ENCODE results near the gene DENND2A. TPM values are rescaled to one million over a fixed set of nuclear protein-coding genes. Genes with fewer than 3 reads are reported as not detected.
"Not testable (repeated sequence)": the region's sequence is repeated elsewhere in the genome, so short reads cannot be mapped to it uniquely, and the experiment has no call there.

DENND2A gene
- total RNA-seq, result 14.4 TPM
- long read RNA-seq, transcript DENND2A-209 (20 exons, 3,562 nt), result minor isoform, 6 of 36 reads
- long read RNA-seq, transcript DENND2A-201 (19 exons, 3,735 nt), result major isoform, 9 of 36 reads
- long read RNA-seq, partial matches to known transcripts, result 9 of 36 reads
- long read RNA-seq, other reads (novel, unspliced or antisense), result 9 of 36 reads

- DNase-seq (peak; percentile 90), ATAC-seq (peak; percentile 64)
- intact Hi-C loops (cut with micrococcal nuclease), result no loop called here
Measured at GRCh38 chr7:140640727-140641523, at the start of gene DENND2A. Gene DENND2A (minus strand): TSS chr7:140640813. CDS start chr7:140602397, 38,416 bp downstream.

GRCh38 chr7:140689199-140690152 is 48.9 kb upstream of the DENND2A start:
- DNase-seq, result no peak

DNA sequence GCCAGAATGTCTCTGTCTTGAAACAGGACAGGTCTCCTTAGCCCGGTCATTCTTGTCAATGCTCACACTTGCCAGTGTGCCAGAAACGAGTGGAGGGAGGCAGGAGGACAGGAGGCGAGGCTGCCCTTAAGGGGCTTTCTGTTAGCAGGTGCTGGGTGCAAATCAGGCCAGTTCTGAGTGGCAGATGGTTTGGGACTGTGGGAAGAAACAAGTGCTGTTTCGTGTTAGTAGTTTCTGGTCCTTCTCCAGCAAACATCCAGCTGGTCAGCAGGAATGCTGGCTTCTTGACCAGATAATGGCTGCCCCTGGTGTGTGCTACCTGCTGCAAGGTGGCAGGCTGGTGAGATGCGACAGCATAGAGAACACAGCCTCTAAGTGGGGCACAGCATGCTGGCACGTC is 47.7 kb upstream of the DENND2A start:
- no peak for DNase-seq
- no peak for ATAC-seq
- intact Hi-C loops (cut with micrococcal nuclease), result no loop called here

More at GRCh38 chr7:140689199-140690152, 48.9 kb upstream of the DENND2A start:
- ATAC-seq, result no peak
- intact Hi-C loops (cut with micrococcal nuclease), result no loop called here

- ATAC-seq, result no peak
- intact Hi-C loops (cut with micrococcal nuclease), result no loop called here
- DNase-seq, result no peak
Measured at GRCh38 chr7:140686921-140687320, 46.3 kb upstream of the DENND2A start.

GRCh38 chr7:140685407-140686087 is 44.9 kb upstream of the DENND2A start:
- intact Hi-C loops (cut with micrococcal nuclease), result no loop called here
- DNase-seq (no peak), ATAC-seq (no peak)

DNA sequence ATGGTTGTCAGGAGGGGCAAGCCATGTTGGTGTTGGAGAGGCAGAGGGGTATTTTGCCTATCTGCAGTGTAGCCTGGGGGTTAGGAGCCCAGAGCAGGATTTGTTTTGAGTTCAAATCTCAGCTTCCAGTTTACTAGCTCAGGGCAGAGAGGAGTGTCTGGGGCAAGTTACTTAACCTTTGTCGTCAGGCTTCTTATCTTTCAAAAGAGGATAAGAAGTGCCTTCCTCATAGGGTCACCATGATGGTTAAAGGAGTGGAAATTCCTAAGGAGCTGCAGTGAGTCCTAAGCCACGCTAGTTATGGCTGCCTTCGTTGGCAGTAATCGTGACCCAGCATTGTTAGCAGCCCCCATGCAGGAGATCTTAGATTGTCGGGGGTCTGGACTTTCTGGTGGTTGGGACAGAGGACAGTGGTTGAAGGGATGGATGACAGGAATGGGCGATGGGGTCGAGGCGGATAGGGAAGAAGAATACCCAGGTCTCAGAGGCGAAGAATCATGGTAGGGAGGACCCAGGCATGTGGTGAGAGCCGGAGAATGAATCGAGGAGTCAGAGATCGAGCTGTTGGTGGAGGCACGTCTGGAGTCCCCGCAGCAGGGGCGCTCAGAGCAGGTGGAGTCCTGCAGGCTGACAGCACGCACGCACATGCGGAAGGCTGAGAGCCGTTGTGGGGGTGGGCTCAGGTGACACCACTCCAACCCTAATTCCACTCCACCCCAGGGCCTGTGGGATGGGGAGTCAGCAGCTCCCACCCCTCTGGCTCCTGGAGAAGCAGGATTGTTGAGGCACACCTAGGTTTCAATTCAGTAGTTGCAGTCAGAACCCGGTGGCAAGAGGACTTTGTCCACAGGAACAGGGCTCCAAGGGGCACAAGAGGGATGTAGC is 43.7 kb upstream of the DENND2A start:
- ATAC-seq, result no peak
- DNase-seq, result no peak
- intact Hi-C loops (cut with micrococcal nuclease), result no loop called here

GRCh38 chr7:140683657-140684056 is 43.0 kb upstream of the DENND2A start:
- intact Hi-C loops (cut with micrococcal nuclease), result no loop called here
- DNase-seq (no peak), ATAC-seq (no peak)

DNA sequence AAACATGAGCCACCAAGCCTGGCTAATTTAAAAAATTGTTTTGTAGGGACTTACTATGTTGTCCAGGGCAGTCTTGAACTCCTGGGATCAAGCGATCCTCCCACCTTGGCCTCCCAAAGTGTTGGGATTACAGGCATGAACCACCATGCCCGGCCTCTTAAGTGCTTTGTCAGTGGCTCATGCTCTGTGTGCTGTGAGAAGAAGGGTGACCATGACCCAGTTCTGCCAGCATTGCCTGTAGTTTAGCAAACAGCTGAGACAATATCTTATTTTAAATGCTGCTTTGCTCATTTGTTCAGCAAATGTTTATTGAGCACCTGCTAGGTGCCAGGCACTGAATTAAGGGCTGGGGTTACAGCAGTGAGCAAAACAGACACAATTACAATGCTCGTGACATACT is 41.2 kb upstream of the DENND2A start:
- DNase-seq (no peak), ATAC-seq (no peak)
- intact Hi-C loops (cut with micrococcal nuclease), result no loop called here

DNA sequence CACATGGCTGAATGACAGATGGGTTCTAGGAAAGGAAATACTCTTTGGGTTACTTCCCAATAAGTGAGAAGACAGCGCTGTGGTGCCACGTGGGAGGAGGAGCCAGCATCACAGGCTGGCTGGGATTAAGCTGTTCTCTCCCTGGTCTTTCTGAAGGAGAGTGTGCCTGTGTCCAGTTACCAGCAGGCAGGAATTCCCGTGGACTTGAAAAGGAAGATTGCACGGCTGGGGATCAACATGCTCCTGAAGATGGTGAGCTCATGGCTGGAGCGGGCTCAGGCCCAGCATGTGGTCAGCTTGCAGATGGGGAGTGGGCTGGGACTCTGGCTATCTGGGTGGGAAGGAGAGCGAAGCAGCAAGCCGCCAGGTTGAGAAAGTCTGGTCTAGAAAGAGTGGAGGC is 40.3 kb upstream of the DENND2A start:
- intact Hi-C loops (cut with micrococcal nuclease), result no loop called here
- no peak for ATAC-seq

GRCh38 chr7:140679186-140679585 is 38.6 kb upstream of the DENND2A start:
- ATAC-seq (no peak), DNase-seq (no peak)
- intact Hi-C loops (cut with micrococcal nuclease), result no loop called here

More for the DNA sequence above, 40.3 kb upstream of the DENND2A start:
- DNase-seq, result no peak

DNA sequence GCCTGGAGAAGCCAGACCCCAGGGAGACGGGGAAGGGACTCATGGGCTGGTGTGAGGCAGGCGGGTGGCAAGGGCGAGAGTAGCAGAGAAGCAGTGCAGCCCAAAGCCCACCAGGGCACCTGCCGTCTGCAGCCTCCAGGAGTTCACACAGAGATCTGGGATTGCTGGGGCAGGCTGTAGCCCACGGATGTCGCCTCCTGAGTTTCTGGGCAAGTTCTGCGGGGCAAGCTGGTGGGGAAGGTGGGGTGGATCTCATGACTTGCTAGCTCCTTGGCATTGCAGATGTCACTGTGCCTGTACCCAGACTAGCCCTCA is 38.2 kb upstream of the DENND2A start:
- intact Hi-C loops (cut with micrococcal nuclease), result no loop called here
- DNase-seq, result no peak
- ATAC-seq, result no peak

GRCh38 chr7:140678081-140678815 is 37.6 kb upstream of the DENND2A start:
- DNase-seq (no peak), ATAC-seq (no peak)
- intact Hi-C loops (cut with micrococcal nuclease), result no loop called here

DNA sequence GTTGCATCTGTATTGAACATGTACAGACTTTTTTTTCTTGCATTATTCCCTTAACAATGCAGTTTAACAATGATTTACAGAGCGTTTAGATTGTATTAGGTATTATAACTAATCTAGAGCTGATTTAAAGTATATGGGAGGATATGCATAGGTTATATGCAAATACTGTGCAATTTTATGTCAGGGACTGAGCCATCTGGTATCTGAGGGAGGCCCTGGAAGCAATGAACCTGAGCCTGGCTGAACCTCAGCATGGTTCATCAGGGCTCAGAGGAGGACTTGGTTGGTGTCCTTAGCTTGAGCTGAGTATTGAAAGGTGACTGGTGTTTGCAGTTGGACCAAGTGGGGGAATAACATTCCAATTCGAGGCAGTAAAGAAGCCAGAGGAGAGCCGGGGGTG is 36.9 kb upstream of the DENND2A start:
- intact Hi-C loops (cut with micrococcal nuclease), result no loop called here
- ATAC-seq, result no peak
- DNase-seq, result no peak

GRCh38 chr7:140676956-140677355 is 36.3 kb upstream of the DENND2A start:
- ATAC-seq; intact Hi-C loops (cut with micrococcal nuclease); DNase-seq: not testable (repeated sequence)

DNA sequence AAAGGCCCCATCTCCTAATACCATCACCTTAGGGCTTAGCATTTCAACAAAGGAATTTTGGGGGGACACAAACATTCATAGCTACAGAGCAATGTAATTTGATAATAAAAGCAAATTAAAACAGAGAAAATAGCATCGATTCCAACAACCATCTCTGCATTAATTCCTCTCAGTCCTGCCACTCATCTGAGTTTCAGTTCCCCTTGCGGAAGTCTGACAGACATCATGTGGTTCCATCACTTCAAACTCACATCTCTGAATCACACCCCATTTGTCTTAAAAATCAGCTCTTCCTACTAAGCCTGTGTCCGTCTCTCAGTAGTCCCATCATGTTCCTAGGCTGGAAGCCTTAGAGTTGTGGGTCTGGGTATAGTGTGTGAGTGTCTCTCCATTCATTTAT is 35.7 kb upstream of the DENND2A start:
- DNase-seq (no peak), ATAC-seq (no peak)
- intact Hi-C loops (cut with micrococcal nuclease), result no loop called here

DNA sequence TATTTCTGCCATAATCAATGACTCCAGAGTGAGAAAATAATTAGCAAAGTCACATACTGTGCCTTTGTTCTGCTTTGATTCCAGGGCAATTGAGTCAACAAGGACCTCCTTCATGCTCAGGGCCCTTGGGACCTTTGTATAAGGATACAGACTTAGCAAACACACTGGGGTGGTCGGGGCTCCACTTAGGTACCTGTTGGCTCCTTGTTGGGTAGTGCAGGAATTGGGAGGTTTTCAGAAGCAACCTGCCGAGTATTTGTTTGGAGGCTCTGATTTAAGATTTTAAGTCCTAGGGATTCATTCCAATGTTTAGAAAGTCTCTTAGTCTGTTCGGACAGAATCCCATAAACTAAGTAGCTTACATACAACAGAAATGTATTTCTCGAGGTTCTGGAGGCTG is 35.1 kb upstream of the DENND2A start:
- intact Hi-C loops (cut with micrococcal nuclease), result no loop called here
- no peak for ATAC-seq
- no peak for DNase-seq

- intact Hi-C loops (cut with micrococcal nuclease), result no loop called here
- ATAC-seq (peak; percentile 63), DNase-seq (no peak)
Measured at GRCh38 chr7:140674899-140675701, 34.5 kb upstream of the DENND2A start.
